ENCODE results near the gene C19orf38.
"Not testable (repeated sequence)": the region's sequence is repeated elsewhere in the genome, so short reads cannot be mapped to it uniquely, and the experiment has no call there.

C19orf38 gene

DNA sequence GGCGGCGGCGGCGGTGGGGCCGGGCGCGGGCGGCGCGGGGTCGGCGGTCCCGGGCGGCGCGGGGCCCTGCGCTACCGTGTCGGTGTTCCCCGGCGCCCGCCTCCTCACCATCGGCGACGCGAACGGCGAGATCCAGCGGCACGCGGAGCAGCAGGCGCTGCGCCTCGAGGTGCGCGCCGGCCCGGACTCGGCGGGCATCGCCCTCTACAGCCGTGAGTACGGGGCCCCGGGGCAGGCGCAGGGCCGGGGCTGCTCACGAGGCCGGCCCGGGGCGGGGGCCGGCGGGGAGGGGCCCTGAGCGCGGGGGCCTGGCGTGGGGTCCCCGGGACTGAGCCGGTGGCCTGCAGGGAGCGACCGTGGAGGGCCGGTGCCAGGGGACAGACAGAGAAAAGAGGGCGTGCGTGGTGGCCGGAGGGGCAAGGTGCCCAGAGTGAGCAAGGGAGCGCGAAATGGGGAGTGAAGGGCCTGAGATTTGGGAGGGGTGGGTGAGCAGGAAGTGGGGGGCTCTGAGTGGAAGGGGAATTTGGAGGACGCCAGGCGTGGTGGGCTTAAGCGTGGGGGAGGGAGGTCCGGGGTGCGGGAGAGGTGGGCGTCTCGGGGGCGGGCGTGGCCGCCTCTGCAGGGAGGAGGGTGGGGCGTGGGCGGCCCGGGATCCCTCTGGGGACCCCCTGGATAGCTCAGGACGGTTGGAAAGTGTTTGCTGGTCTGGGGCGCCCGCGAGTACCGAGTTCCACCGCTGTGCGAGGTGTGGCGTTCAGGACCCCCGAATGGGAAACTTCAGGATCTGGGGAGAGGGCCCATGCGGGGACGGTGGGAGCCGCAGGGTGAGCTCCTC lies 23.7 kb downstream of the C19orf38 start:
- Histone ChIP-seq H3K4me1 (ENCODE audit: control insufficient read depth, insufficient read depth, low read length) (no peaks in the 10 kb centered on the region), H3K4me3 (ENCODE audit: low read depth, low read length) (peak overlapping the region; percentile 79), H3K27me3 (ENCODE audit: control insufficient read depth, insufficient read depth, low read length) (no peaks in the 10 kb centered on the region), H3K36me3 (ENCODE audit: control insufficient read depth, insufficient read depth, low read length) (no peaks in the 10 kb centered on the region), H3K9ac (ENCODE audit: low read depth, low read length) (peak overlapping the region; percentile 81), H3K9me3 (ENCODE audit: control insufficient read depth, insufficient read depth, low read length) (no peaks in the 10 kb centered on the region)

DNA sequence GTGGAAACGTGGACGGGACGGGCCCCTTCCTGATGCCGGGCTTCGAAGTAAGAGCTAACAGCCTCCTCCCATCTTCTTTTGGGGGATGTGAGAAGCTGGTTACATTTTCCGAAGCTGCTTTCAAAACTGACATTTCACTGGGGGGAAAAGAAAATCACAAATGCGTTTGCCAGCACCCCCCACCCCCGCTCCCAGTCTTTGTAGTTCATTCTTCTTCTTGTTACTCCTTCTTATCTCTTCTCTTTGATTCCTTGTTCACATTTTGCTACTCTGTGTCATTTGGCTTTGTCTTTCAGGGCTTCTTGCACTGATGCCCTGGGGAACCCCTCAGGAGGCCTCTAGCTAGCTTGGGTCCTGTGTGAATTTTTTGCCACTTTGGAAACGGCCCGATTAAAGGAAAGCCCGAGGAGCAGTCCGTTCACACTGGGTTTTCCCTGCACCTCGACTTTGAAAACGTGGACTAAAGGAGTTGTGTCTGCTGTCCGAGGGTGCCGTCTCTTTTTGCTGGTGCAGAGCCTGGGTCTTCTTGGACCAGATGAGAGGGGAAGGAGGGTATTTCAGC lies 24.4 kb downstream of the C19orf38 start:
- Histone ChIP-seq H3K9ac (ENCODE audit: low read depth, low read length) (peak overlapping the region; percentile 81), H3K27me3 (ENCODE audit: control insufficient read depth, insufficient read depth, low read length) (no peaks in the 10 kb centered on the region), H3K36me3 (ENCODE audit: control insufficient read depth, insufficient read depth, low read length) (no peaks in the 10 kb centered on the region), H3K4me1 (ENCODE audit: control insufficient read depth, insufficient read depth, low read length) (no peaks in the 10 kb centered on the region), H3K4me3 (ENCODE audit: low read depth, low read length) (peak overlapping the region; percentile 79), H3K9me3 (ENCODE audit: control insufficient read depth, insufficient read depth, low read length) (no peaks in the 10 kb centered on the region)

DNA sequence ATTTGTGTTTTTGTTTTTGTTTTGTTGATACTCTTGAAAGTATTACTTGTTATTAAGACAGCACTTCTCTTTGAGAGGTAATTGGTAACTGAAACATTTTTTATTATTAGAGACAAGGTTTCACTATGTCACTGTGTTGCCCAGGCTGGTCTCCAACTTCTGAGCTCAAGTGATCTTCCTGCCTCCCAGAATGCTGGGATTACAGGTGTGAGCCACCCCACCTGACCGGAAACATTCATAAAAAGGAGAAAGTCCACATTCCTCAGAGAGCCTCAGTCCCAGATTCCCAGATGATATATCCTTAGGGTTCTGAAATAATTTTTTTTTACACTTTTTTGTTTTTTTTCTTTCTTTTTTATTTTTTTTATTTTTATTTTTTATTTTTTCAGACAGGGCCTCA lies 25.8 kb downstream of the C19orf38 start:
- no peaks in the 10 kb centered on the region for H3K27me3 ChIP-seq (ENCODE audit: control insufficient read depth, insufficient read depth, low read length)
- no peaks in the 10 kb centered on the region for H3K9me3 ChIP-seq (ENCODE audit: control insufficient read depth, insufficient read depth, low read length)
- H3K36me3 ChIP-seq (ENCODE audit: control insufficient read depth, insufficient read depth, low read length): no peaks in the 10 kb centered on the region
- no peak overlapping the region for H3K9ac ChIP-seq (ENCODE audit: low read depth, low read length)
- no peak overlapping the region for H3K4me3 ChIP-seq (ENCODE audit: low read depth, low read length)
- peaks cover 3% of the 10 kb centered on the region for H3K4me1 ChIP-seq (ENCODE audit: control insufficient read depth, insufficient read depth, low read length)

DNA sequence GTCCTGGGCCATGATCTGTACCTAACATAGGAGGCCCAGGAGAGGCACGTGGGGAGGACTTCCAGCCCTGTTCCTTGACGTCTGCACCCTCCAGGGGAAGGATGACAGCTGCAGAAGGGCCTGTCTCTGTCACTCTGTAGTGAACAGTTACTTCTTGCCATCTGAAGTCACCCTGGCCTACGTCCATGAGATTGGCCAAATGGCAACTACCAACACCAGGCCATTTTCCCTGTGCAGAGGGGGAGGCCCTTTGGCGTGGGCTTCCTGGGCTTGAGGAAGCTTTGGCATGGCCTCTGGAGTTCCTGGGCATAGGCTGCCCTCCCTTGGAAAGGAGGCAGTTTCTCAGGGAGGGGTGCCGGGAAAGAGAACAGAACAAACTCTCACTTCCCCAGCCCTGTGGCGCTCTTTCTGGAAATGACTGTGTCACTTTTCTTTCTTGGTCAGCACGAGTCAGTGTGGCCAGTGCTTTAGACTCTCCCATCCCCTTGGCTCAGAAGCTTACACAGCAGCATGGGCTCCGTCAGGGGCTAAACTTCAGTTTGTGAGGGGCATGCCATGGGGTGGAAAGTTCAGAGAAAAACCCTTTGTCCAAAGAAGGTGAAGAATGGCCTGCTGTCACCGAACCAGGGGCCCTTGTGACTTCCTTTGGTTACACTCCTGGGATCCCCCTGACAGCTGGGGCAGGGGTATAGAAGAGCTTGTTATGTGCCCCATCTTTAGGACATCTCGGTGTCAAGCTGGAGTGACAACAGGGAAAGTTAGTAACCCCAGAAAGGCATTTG lies 28.4 kb downstream of the C19orf38 start:
- Histone ChIP-seq H3K36me3 (ENCODE audit: control insufficient read depth, insufficient read depth, low read length) (no peaks in the 10 kb centered on the region), H3K4me3 (ENCODE audit: low read depth, low read length) (no peak overlapping the region), H3K9me3 (ENCODE audit: control insufficient read depth, insufficient read depth, low read length) (no peaks in the 10 kb centered on the region), H3K4me1 (ENCODE audit: control insufficient read depth, insufficient read depth, low read length) (peaks cover 13% of the 10 kb centered on the region), H3K27me3 (ENCODE audit: control insufficient read depth, insufficient read depth, low read length) (no peaks in the 10 kb centered on the region), H3K9ac (ENCODE audit: low read depth, low read length) (no peak overlapping the region)

DNA sequence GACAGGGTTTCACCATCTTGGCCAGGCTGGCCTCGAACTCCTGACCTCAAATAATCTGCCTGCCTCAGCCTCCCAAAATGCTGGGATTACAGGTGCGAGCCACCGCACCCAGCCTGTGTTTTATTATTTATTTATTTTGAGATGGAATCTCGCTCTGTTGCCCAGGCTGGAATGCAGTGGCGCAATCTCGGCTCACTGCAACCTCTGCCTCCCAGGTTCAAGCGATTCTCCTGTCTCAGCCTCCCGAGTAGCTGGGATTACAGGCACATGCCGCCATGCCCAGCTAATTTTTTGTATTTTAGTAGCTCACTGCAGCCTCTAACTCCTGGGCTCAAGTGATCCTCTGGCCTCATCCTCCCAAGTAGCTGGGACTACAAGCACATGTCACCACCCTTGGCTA lies 29.4 kb downstream of the C19orf38 start:
- H3K4me3 ChIP-seq (ENCODE audit: low read depth, low read length); H3K27me3 ChIP-seq (ENCODE audit: control insufficient read depth, insufficient read depth, low read length); H3K9me3 ChIP-seq (ENCODE audit: control insufficient read depth, insufficient read depth, low read length); H3K36me3 ChIP-seq (ENCODE audit: control insufficient read depth, insufficient read depth, low read length); H3K9ac ChIP-seq (ENCODE audit: low read depth, low read length): not testable (repeated sequence)
- H3K4me1 ChIP-seq (ENCODE audit: control insufficient read depth, insufficient read depth, low read length): peaks cover 19% of the 10 kb centered on the region

DNA sequence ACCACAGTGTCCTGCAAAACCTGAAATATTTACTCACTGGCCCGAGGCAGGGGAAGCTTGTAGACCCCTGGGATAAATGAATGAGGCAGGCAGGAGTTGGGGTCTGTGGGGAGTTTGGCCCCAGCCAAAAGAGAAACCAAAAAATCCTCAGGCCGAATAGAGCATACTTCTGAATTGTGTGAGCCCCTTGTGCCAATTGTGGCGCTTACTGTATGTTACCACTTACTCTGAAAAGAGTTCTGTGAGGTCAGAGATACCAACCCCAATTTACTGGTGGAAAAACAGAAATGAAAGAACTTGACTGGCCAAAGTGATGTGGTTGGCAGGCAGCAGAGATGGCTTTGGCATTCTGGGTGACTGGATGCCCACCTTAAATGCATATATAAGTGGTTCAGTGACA lies 30.0 kb downstream of the C19orf38 start:
- no peaks in the 10 kb centered on the region for H3K27me3 ChIP-seq (ENCODE audit: control insufficient read depth, insufficient read depth, low read length)
- H3K4me3 ChIP-seq (ENCODE audit: low read depth, low read length): no peak overlapping the region
- no peaks in the 10 kb centered on the region for H3K9me3 ChIP-seq (ENCODE audit: control insufficient read depth, insufficient read depth, low read length)
- H3K9ac ChIP-seq (ENCODE audit: low read depth, low read length): no peak overlapping the region
- no peaks in the 10 kb centered on the region for H3K36me3 ChIP-seq (ENCODE audit: control insufficient read depth, insufficient read depth, low read length)
- H3K4me1 ChIP-seq (ENCODE audit: control insufficient read depth, insufficient read depth, low read length): peaks cover 19% of the 10 kb centered on the region

DNA sequence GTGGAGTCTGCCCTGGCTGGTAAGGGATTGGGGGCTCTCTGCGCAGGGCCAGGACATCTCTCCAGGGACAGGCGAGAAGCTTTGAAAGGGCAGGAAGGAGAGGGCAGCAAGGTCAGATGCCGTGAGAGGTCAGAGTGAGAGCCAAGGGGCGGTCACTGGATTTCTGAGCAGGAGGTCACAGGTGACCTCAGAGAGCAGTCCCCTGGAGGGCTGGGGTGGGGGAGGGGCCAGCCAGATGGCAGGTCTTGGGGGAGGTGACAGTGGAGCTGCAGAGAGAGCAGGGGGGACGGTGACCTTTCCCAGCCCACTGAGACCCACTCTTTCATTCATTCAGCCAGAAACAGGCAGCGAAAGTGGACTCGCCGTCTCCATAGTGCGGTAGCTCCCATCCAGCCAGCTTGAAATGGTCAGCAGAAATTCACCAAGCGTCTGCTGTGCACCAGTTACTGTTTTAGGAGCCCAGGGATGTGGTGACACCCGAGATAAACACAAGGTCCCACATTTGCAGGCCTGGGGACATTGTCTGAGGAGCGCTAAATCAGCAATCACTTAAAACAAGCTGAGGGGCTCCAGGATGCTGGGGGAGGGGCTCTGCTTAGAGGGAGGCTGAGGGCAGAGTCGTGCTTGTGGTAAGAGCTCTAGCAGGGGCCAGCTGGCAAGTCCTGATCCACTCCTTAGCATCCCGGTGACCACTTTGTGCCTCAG lies 33.3 kb downstream of the C19orf38 start:
- Histone ChIP-seq H3K9ac (ENCODE audit: low read depth, low read length) (no peak overlapping the region), H3K36me3 (ENCODE audit: control insufficient read depth, insufficient read depth, low read length) (no peaks in the 10 kb centered on the region), H3K4me1 (ENCODE audit: control insufficient read depth, insufficient read depth, low read length) (peaks cover 25% of the 10 kb centered on the region), H3K9me3 (ENCODE audit: control insufficient read depth, insufficient read depth, low read length) (no peaks in the 10 kb centered on the region), H3K27me3 (ENCODE audit: control insufficient read depth, insufficient read depth, low read length) (no peaks in the 10 kb centered on the region), H3K4me3 (ENCODE audit: low read depth, low read length) (no peak overlapping the region)

DNA sequence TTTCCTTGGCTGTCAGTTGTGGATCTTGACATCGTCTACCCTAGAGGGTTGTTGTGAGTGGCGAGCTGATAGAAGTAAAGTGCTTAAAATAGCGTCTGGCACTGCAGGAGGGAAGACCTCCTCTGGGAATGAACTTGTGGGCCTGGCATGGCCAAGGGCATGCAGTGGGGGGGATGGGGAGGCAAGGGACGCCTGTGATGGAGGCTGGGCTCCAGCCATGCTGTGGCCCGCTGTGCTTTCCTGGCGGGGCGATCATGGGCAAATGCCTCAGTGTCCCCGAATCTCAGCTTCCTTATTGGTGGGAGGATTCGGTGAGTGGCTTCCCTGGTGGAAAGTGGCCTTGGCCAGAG lies 33.9 kb downstream of the C19orf38 start:
- no peaks in the 10 kb centered on the region for H3K9me3 ChIP-seq (ENCODE audit: control insufficient read depth, insufficient read depth, low read length)
- H3K9ac ChIP-seq (ENCODE audit: low read depth, low read length): no peak overlapping the region
- peaks cover 3% of the 10 kb centered on the region for H3K36me3 ChIP-seq (ENCODE audit: control insufficient read depth, insufficient read depth, low read length)
- H3K27me3 ChIP-seq (ENCODE audit: control insufficient read depth, insufficient read depth, low read length): no peaks in the 10 kb centered on the region
- H3K4me1 ChIP-seq (ENCODE audit: control insufficient read depth, insufficient read depth, low read length): peaks cover 27% of the 10 kb centered on the region
- no peak overlapping the region for H3K4me3 ChIP-seq (ENCODE audit: low read depth, low read length)

DNA sequence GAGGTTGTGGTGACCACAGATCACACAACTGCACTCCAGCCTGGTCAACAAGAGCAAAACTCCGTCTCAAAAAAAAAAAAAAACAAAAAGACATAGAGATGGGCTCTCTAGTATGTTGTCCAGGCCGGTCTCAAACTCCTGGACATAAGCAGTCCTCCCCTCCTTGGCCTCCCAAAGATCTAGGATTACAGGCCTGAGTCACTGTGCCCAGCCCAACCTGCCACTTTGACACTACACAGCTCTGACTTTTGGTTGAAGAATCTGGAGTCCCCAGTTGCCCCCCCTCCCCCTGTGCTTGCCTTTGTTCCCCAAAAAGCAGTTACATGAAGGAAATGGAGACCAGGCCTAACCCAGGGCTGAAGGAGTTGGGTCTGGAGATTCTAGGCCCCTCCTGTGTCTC lies 36.1 kb downstream of the C19orf38 start:
- Histone ChIP-seq H3K4me1 (ENCODE audit: control insufficient read depth, insufficient read depth, low read length) (peaks cover 38% of the 10 kb centered on the region), H3K27me3 (ENCODE audit: control insufficient read depth, insufficient read depth, low read length) (no peaks in the 10 kb centered on the region), H3K9ac (ENCODE audit: low read depth, low read length) (no peak overlapping the region), H3K4me3 (ENCODE audit: low read depth, low read length) (no peak overlapping the region), H3K36me3 (ENCODE audit: control insufficient read depth, insufficient read depth, low read length) (peaks cover 4% of the 10 kb centered on the region), H3K9me3 (ENCODE audit: control insufficient read depth, insufficient read depth, low read length) (no peaks in the 10 kb centered on the region)

DNA sequence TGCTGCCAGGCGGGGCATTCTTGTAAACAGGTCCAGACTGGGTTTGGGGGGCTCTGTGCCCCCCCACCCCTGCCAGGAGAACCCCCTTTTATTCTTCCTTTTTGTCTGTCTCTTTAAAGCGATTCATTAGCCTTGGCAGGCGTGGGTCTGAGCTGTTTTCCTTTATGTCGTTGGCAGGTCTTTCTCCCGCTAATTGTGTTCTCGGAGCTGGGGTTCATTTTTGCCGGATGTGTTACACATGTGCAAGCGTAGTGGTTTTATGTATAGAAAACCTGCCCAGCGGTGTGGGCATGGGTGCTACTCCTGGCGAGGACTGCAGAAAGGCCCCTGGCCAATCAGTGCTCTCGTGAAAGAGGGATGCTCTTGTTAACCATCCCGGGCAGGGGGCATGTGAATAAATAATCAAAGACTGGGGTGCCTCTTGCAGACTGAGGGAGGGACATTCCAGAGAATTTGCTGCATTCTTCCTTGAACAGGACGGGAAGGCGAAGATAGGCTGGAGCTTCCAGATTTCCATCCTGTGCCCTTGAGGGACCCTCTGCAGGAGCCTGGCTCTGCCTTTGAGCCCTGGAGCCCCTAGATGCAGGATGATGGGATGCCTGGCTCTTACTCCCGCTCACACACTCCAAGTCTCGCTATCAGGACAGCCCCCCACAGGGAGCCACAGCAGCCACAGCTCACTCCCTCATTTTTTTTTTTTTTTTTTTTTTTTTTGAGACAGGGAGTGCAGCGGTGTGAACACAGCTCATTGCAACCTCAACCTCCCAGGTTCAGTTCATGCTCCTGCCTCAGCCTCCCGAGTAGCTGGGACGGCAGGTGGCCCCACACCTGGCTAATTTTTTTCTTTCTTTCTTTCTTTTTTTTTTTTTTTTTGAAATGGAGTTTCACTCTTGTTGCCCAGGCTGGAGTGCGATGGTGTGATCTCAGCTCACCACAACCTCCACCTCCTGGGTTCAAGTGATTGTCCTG lies 37.3 kb downstream of the C19orf38 start:
- peaks cover 4% of the 10 kb centered on the region for H3K36me3 ChIP-seq (ENCODE audit: control insufficient read depth, insufficient read depth, low read length)
- no peaks in the 10 kb centered on the region for H3K27me3 ChIP-seq (ENCODE audit: control insufficient read depth, insufficient read depth, low read length)
- H3K9me3 ChIP-seq (ENCODE audit: control insufficient read depth, insufficient read depth, low read length): no peaks in the 10 kb centered on the region
- H3K4me1 ChIP-seq (ENCODE audit: control insufficient read depth, insufficient read depth, low read length): peaks cover 30% of the 10 kb centered on the region
- no peak overlapping the region for H3K9ac ChIP-seq (ENCODE audit: low read depth, low read length)
- H3K4me3 ChIP-seq (ENCODE audit: low read depth, low read length): no peak overlapping the region

Data from iPS-15b (cell line).